Left ventricle myocardium inferior (tissue), 1 donor: ENCODE data around the gene THSD8. TPM values are rescaled to one million over a fixed set of nuclear protein-coding genes. Genes with fewer than 3 reads are reported as not detected.

Experiments used
- DNase-seq: peaks from one replicate; pipeline ENCODE4 v3.0.0-alpha.2; 2020
- H3K27ac ChIP-seq: fragments of 200-600 bp; replicated peaks from 2 replicates; pipeline ENCODE4 v1.8.0; 2021
- H3K27me3 ChIP-seq: fragments of 200-600 bp; 2 replicates; pipeline ENCODE4 v1.8.0; 2021; ENCODE audit warnings: low read depth
- H3K36me3 ChIP-seq: fragments of 200-600 bp; 2 replicates; pipeline ENCODE4 v1.8.0; 2021
- H3K4me1 ChIP-seq: fragments of 200-600 bp; 2 replicates; pipeline ENCODE4 v1.8.0; 2021
- H3K4me3 ChIP-seq: fragments of 200-600 bp; 2 replicates; pipeline ENCODE4 v1.8.0; 2021; ENCODE audit warnings: mild to moderate bottlenecking, moderate library complexity
- H3K9me3 ChIP-seq: fragments of 200-600 bp; replicated peaks from 2 replicates; pipeline ENCODE4 v1.8.0; 2021
- CTCF ChIP-seq: fragments of 200-600 bp; IDR thresholded peaks from 2 replicates; pipeline ENCODE4 v1.8.0; 2021; ENCODE audit warnings: antibody characterized with exemption, mild to moderate bottlenecking, borderline replicate concordance
- intact Hi-C: fragments of 100-400 bp; cut with micrococcal nuclease; formaldehyde crosslinking; loops from one replicate; pipeline ENCODE4 v1.11.0; 2022
- total RNA-seq: library from RNA; stranded (reverse); fragmentation: NEBNext Ultra II Directional; extraction: Animal tissue kit (Norgen Biotek cat#: 25700); gene quantifications from one replicate; pipeline ENCODE4 v1.2.1, GENCODE V29; 2021
- donor health status: DM: no; HTN: yes; CAD: no; lungs with severe emphysema.

The THSD8 gene
- total RNA-seq, 1 donor from 2014 or later = 2.7 TPM

GRCh38 chr19:12774588-12775555 lies 27.0 kb upstream of the THSD8 start, which contains the start of gene HOOK2:
TSS of gene HOOK2 (minus strand) at chr19:12775552. CDS start at chr19:12775449, 103 bp downstream.
- DNase-seq = no peak
- H3K4me3 ChIP-seq = peak within 1 kb of the TSS; percentile 80
- peaks cover 13% of the 10 kb centered on the region for H3K36me3 ChIP-seq
- TF ChIP-seq CTCF = no peak
- intact Hi-C loops = no loop called here
- peak within 1 kb of the TSS; percentile 93 for H3K27ac ChIP-seq
- no peaks in the 10 kb centered on the region for H3K9me3 ChIP-seq
- H3K4me1 ChIP-seq = peaks cover 82% of the 10 kb centered on the region
- no peaks in the 10 kb centered on the region for H3K27me3 ChIP-seq

DNA sequence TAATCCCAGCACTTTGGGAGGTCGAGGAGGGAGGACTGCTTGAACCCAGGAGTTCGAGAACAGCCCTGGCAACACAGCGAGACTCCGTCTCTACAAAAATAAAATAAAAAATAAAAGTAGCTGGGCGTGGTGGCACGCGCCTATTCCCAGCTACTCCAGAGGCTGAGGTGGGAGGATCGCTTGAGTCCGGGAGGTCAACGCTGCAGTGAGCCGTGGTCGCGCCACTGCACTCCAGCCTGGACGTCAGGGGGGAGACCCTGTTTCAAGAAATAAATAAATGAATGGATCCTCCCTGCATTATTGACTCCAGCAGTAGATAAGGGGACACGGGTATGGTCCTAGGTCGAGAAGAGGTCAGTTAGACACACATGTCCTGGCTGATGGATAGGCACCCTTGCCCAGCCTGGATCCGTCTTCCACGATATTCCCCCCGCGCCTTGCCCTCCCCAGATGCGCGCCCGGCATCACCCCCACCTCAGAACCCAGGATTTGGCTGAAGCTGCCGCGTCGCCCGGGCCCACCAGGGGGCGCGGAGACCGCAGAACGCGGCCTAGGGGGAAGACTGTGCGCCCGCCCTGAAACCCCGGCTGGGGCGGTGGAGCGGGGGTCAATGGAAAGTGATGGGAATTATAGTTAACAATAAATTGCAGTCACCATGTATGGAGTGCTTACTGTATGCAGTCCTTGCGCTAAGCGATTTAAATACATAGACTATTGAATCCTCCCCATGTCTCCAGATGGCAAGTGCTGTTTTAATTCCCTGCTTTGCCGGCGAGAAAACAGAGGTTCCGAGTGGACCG lies 24.5 kb upstream of the THSD8 start:
- Histone ChIP-seq H3K27ac (peak overlapping the region; percentile 95), H3K36me3 (no peaks in the 10 kb centered on the region), H3K27me3 (no peaks in the 10 kb centered on the region), H3K9me3 (no peaks in the 10 kb centered on the region), H3K4me3 (peak overlapping the region; percentile 77), H3K4me1 (peaks cover 73% of the 10 kb centered on the region)
- intact Hi-C loops = no loop called here
- peak; percentile 98 for TF ChIP-seq CTCF
- DNase-seq = peak; percentile 82

DNA sequence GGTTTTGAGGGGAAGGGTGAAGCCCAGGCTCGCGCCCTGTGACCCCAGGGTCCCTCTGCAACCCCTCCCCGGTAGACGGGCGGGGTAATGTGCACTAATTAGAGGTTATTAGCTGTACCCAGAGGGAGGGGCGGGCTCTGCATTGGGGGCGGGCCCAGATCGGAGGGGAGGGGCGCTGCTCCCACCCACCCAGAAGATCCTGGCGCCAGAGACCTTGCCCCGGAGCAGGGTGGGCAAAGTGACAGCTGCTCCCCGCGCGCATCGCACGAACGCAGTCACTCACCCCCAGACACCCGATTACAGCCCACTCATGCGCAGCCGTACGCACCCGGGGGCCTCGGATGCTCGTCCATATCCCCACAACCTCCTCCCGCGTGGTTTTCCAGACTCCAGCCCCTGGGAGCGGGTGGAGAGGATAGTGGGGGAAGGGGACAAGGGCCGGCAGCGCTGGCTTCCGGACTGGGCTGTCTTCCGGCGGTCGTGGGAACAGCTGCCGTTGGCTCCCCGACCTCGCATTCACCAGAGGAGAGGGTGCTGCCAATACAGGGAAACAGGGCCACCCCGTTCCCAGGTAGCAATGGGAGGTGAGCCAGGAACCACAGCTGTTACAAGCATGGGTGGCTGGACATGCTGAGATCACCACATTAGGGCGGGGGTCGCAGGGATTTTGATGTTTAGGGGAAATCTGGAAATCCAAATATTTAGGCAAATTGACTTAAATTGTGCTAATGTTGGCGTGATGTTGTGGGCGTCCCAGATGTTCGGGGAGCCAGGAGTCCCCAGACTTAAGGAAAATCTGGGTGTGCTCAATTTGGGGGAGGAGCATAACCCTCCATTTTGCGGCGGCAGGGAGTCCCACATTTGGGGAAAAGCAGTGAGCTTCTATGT lies 23.6 kb upstream of the THSD8 start:
- peak; percentile 74 for DNase-seq
- Histone ChIP-seq H3K27me3 (no peaks in the 10 kb centered on the region), H3K9me3 (no peaks in the 10 kb centered on the region), H3K36me3 (no peaks in the 10 kb centered on the region), H3K4me1 (peaks cover 73% of the 10 kb centered on the region), H3K27ac (peak overlapping the region; percentile 95), H3K4me3 (peak overlapping the region; percentile 77)
- no peak for TF ChIP-seq CTCF
- intact Hi-C loops = no loop called here

- H3K27ac ChIP-seq = peak overlapping the region; percentile 95
- H3K9me3 ChIP-seq = no peaks in the 10 kb centered on the region
- no peak for TF ChIP-seq CTCF
- peak overlapping the region; percentile 77 for H3K4me3 ChIP-seq
- no peaks in the 10 kb centered on the region for H3K36me3 ChIP-seq
- H3K4me1 ChIP-seq = peaks cover 73% of the 10 kb centered on the region
- DNase-seq = no peak
- intact Hi-C loops = no loop called here
- no peaks in the 10 kb centered on the region for H3K27me3 ChIP-seq
Observed at GRCh38 chr19:12778905-12779161, 23.0 kb upstream of the THSD8 start.
